GM12864 (cell line): Measurements from ENCODE around the gene MAGEA4.

ENCODE experiments used
- DNase-seq: peaks from one replicate; pipeline ENCODE4 v3.0.0-alpha.2; 2011; ENCODE audit warnings: low read depth
- H3K4me3 ChIP-seq: 2 replicates; pipeline ENCODE4 v1.5.1; 2011; ENCODE audit warnings: mild to moderate bottlenecking, low read depth, low read length, control low read depth
- TF ChIP-seq, protein P1 (sequence below): IDR thresholded peaks from 2 replicates; pipeline ENCODE4 v1.5.1; 2011; ENCODE audit warnings: low read depth, mild to moderate bottlenecking, moderate library complexity, low read length, control low read depth, inconsistent platforms; ENCODE audit errors: missing control alignments

Gene MAGEA4

DNA sequence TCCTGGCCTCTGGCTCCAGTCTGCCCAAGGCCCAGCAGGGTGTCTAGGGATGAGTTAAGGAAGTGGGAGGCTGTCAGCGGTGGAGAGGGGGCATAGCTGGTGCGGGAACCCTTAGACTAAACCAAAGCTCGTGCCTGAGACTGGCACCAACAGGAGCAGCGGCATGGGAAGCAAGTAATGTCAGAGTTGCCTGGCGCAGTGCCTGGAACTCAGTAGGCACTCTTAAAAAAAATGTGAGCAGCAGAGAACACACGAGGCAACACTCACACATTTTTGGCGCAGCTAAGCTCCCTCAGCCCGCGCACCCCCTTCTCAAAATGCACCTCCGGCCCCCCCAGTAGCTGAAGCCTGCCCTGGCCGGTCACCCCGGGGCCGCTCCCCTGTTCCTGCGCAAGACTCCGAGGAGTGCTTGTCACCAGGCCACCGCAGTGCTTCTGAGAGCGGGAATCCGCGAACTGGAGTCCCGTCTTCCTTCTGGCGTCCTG lies 61.2 kb downstream of the MAGEA4 start:
- TF ChIP-seq, protein P1, sequence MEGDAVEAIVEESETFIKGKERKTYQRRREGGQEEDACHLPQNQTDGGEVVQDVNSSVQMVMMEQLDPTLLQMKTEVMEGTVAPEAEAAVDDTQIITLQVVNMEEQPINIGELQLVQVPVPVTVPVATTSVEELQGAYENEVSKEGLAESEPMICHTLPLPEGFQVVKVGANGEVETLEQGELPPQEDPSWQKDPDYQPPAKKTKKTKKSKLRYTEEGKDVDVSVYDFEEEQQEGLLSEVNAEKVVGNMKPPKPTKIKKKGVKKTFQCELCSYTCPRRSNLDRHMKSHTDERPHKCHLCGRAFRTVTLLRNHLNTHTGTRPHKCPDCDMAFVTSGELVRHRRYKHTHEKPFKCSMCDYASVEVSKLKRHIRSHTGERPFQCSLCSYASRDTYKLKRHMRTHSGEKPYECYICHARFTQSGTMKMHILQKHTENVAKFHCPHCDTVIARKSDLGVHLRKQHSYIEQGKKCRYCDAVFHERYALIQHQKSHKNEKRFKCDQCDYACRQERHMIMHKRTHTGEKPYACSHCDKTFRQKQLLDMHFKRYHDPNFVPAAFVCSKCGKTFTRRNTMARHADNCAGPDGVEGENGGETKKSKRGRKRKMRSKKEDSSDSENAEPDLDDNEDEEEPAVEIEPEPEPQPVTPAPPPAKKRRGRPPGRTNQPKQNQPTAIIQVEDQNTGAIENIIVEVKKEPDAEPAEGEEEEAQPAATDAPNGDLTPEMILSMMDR: no peak
- DNase-seq: no peak

More for the DNA sequence above, 61.2 kb downstream of the MAGEA4 start:
- no peak overlapping the region for H3K4me3 ChIP-seq
